ENCODE data around the gene NFAT5.

NFAT5 gene

GRCh38 chr16:69651217-69651616 is 85.5 kb downstream of the NFAT5 start:
- H2AFZ ChIP-seq (ENCODE audit: low read depth, low read length), result no peak overlapping the region
- no peak overlapping the region for H3K4me3 ChIP-seq (ENCODE audit: low read length)
- peaks cover 4% of the 10 kb centered on the region for H3K4me1 ChIP-seq (ENCODE audit: insufficient read depth, low read length)
- H3K36me3 ChIP-seq (ENCODE audit: insufficient read depth, low read length), result peaks cover 53% of the 10 kb centered on the region
- H3K9me3 ChIP-seq (ENCODE audit: low read length), result no peaks in the 10 kb centered on the region
- H3K27me3 ChIP-seq (ENCODE audit: insufficient read depth, low read length), result no peaks in the 10 kb centered on the region

GRCh38 chr16:69654280-69654931 is 88.6 kb downstream of the NFAT5 start:
- Histone ChIP-seq H3K36me3 (ENCODE audit: insufficient read depth, low read length) (peaks cover 43% of the 10 kb centered on the region), H3K9me3 (ENCODE audit: low read length) (no peaks in the 10 kb centered on the region), H3K4me1 (ENCODE audit: insufficient read depth, low read length) (peaks cover 4% of the 10 kb centered on the region), H3K27me3 (ENCODE audit: insufficient read depth, low read length) (no peaks in the 10 kb centered on the region), H3K4me3 (ENCODE audit: low read length) (no peak overlapping the region), H2AFZ (ENCODE audit: low read depth, low read length) (no peak overlapping the region)

GRCh38 chr16:69660166-69660565 is 94.4 kb downstream of the NFAT5 start:
- Histone ChIP-seq H3K4me3 (ENCODE audit: low read length) (no peak overlapping the region), H3K27me3 (ENCODE audit: insufficient read depth, low read length) (no peaks in the 10 kb centered on the region), H3K36me3 (ENCODE audit: insufficient read depth, low read length) (peaks cover 30% of the 10 kb centered on the region), H3K4me1 (ENCODE audit: insufficient read depth, low read length) (no peaks in the 10 kb centered on the region), H3K9me3 (ENCODE audit: low read length) (no peaks in the 10 kb centered on the region), H2AFZ (ENCODE audit: low read depth, low read length) (no peak overlapping the region)

- peaks cover 22% of the 10 kb centered on the region for H3K36me3 ChIP-seq (ENCODE audit: insufficient read depth, low read length)
These were observed 97.1 kb downstream of the NFAT5 start for GRCh38 chr16:69662901-69663300.

GRCh38 chr16:69663846-69664245 is 98.1 kb downstream of the NFAT5 start:
- H3K27me3 ChIP-seq (ENCODE audit: insufficient read depth, low read length), result no peaks in the 10 kb centered on the region
- H2AFZ ChIP-seq (ENCODE audit: low read depth, low read length), result no peak overlapping the region
- peaks cover 22% of the 10 kb centered on the region for H3K36me3 ChIP-seq (ENCODE audit: insufficient read depth, low read length)
- no peak overlapping the region for H3K4me3 ChIP-seq (ENCODE audit: low read length)
- H3K9me3 ChIP-seq (ENCODE audit: low read length), result no peaks in the 10 kb centered on the region
- no peaks in the 10 kb centered on the region for H3K4me1 ChIP-seq (ENCODE audit: insufficient read depth, low read length)

More at GRCh38 chr16:69662901-69663300, 97.1 kb downstream of the NFAT5 start:
- Histone ChIP-seq H3K4me1 (ENCODE audit: insufficient read depth, low read length) (no peaks in the 10 kb centered on the region), H3K27me3 (ENCODE audit: insufficient read depth, low read length) (no peaks in the 10 kb centered on the region), H3K4me3 (ENCODE audit: low read length) (no peak overlapping the region), H2AFZ (ENCODE audit: low read depth, low read length) (no peak overlapping the region), H3K9me3 (ENCODE audit: low read length) (no peaks in the 10 kb centered on the region)

GRCh38 chr16:69669577-69669976 is 103.8 kb downstream of the NFAT5 start:
- H3K4me1 ChIP-seq (ENCODE audit: insufficient read depth, low read length), result no peaks in the 10 kb centered on the region
- H3K4me3 ChIP-seq (ENCODE audit: low read length), result no peak overlapping the region
- H2AFZ ChIP-seq (ENCODE audit: low read depth, low read length), result no peak overlapping the region
- no peaks in the 10 kb centered on the region for H3K9me3 ChIP-seq (ENCODE audit: low read length)
- H3K36me3 ChIP-seq (ENCODE audit: insufficient read depth, low read length), result peaks cover 23% of the 10 kb centered on the region
- H3K27me3 ChIP-seq (ENCODE audit: insufficient read depth, low read length), result no peaks in the 10 kb centered on the region

GRCh38 chr16:69672315-69672997 is 106.7 kb downstream of the NFAT5 start:
- Histone ChIP-seq H3K4me1 (ENCODE audit: insufficient read depth, low read length) (no peaks in the 10 kb centered on the region), H2AFZ (ENCODE audit: low read depth, low read length) (no peak overlapping the region), H3K36me3 (ENCODE audit: insufficient read depth, low read length) (peaks cover 37% of the 10 kb centered on the region), H3K27me3 (ENCODE audit: insufficient read depth, low read length) (no peaks in the 10 kb centered on the region), H3K4me3 (ENCODE audit: low read length) (no peak overlapping the region), H3K9me3 (ENCODE audit: low read length) (no peaks in the 10 kb centered on the region)

- Histone ChIP-seq H3K4me3 (ENCODE audit: low read length) (no peak overlapping the region), H3K4me1 (ENCODE audit: insufficient read depth, low read length) (no peaks in the 10 kb centered on the region), H3K9me3 (ENCODE audit: low read length) (no peaks in the 10 kb centered on the region), H3K27me3 (ENCODE audit: insufficient read depth, low read length) (no peaks in the 10 kb centered on the region), H2AFZ (ENCODE audit: low read depth, low read length) (no peak overlapping the region), H3K36me3 (ENCODE audit: insufficient read depth, low read length) (peaks cover 39% of the 10 kb centered on the region)
These were observed 107.4 kb downstream of the NFAT5 start for GRCh38 chr16:69672998-69673713.

GRCh38 chr16:69680358-69680757 is 114.6 kb downstream of the NFAT5 start:
- Histone ChIP-seq H3K36me3 (ENCODE audit: insufficient read depth, low read length) (peaks cover 40% of the 10 kb centered on the region), H3K9me3 (ENCODE audit: low read length) (no peaks in the 10 kb centered on the region), H3K27me3 (ENCODE audit: insufficient read depth, low read length) (no peaks in the 10 kb centered on the region)

GRCh38 chr16:69688589-69688988 is 122.8 kb downstream of the NFAT5 start:
- Histone ChIP-seq H3K27me3 (ENCODE audit: insufficient read depth, low read length) (no peaks in the 10 kb centered on the region), H3K36me3 (ENCODE audit: insufficient read depth, low read length) (peaks cover 27% of the 10 kb centered on the region), H3K9me3 (ENCODE audit: low read length) (no peaks in the 10 kb centered on the region), H3K4me1 (ENCODE audit: insufficient read depth, low read length) (no peaks in the 10 kb centered on the region), H2AFZ (ENCODE audit: low read depth, low read length) (no peak overlapping the region), H3K4me3 (ENCODE audit: low read length) (no peak overlapping the region)

More at GRCh38 chr16:69680358-69680757, 114.6 kb downstream of the NFAT5 start:
- H3K4me1 ChIP-seq (ENCODE audit: insufficient read depth, low read length), result no peaks in the 10 kb centered on the region
- H3K4me3 ChIP-seq (ENCODE audit: low read length), result no peak overlapping the region
- H2AFZ ChIP-seq (ENCODE audit: low read depth, low read length), result no peak overlapping the region

- no peaks in the 10 kb centered on the region for H3K4me1 ChIP-seq (ENCODE audit: insufficient read depth, low read length)
- no peak overlapping the region for H2AFZ ChIP-seq (ENCODE audit: low read depth, low read length)
- H3K36me3 ChIP-seq (ENCODE audit: insufficient read depth, low read length), result peaks cover 51% of the 10 kb centered on the region
- no peaks in the 10 kb centered on the region for H3K27me3 ChIP-seq (ENCODE audit: insufficient read depth, low read length)
- H3K4me3 ChIP-seq (ENCODE audit: low read length), result no peak overlapping the region
- no peaks in the 10 kb centered on the region for H3K9me3 ChIP-seq (ENCODE audit: low read length)
These were observed 126.5 kb downstream of the NFAT5 start for GRCh38 chr16:69691980-69692911.

GRCh38 chr16:69693916-69694315 is 128.2 kb downstream of the NFAT5 start:
- Histone ChIP-seq H3K4me3 (ENCODE audit: low read length) (no peak overlapping the region), H2AFZ (ENCODE audit: low read depth, low read length) (no peak overlapping the region), H3K4me1 (ENCODE audit: insufficient read depth, low read length) (no peaks in the 10 kb centered on the region), H3K36me3 (ENCODE audit: insufficient read depth, low read length) (peaks cover 59% of the 10 kb centered on the region), H3K27me3 (ENCODE audit: insufficient read depth, low read length) (no peaks in the 10 kb centered on the region), H3K9me3 (ENCODE audit: low read length) (no peaks in the 10 kb centered on the region)
